T-helper 22 cell (primary cell): Measurements from ENCODE around the gene CAPS.
"Not testable (repeated sequence)": the region's sequence is repeated elsewhere in the genome, so short reads cannot be mapped to it uniquely, and the experiment has no call there.

Source experiments
- DNase-seq: peaks from one replicate; pipeline ENCODE4 v3.0.0-alpha.2; 2020; ENCODE audit warnings: low read depth

The CAPS gene

GRCh38 chr19:5957170-5957569, 43.1 kb downstream of the CAPS start:
- DNase-seq, result no peak

GRCh38 chr19:5958074-5958850, 44.2 kb downstream of the CAPS start:
- DNase-seq, result no peak

GRCh38 chr19:5958851-5959122, 44.7 kb downstream of the CAPS start:
- no peak for DNase-seq

- DNase-seq, result no peak
Observed at GRCh38 chr19:5959260-5960004, 45.4 kb downstream of the CAPS start.

GRCh38 chr19:5960005-5961001, 46.2 kb downstream of the CAPS start:
- no peak for DNase-seq

- not testable (repeated sequence) for DNase-seq
Observed at GRCh38 chr19:5961641-5961968, 47.6 kb downstream of the CAPS start.

GRCh38 chr19:5961969-5962945, 48.2 kb downstream of the CAPS start:
- DNase-seq, result peak; percentile 75

GRCh38 chr19:5963259-5963658, 49.2 kb downstream of the CAPS start:
- not testable (repeated sequence) for DNase-seq

- DNase-seq, result no peak
Observed at GRCh38 chr19:5963855-5964254, 49.8 kb downstream of the CAPS start.

- no peak for DNase-seq
Observed at GRCh38 chr19:5964816-5965565, 50.9 kb downstream of the CAPS start.
